Heart left ventricle (tissue), 16 donors: ENCODE data around the gene MAP1LC3A. TPM values are rescaled to one million over a fixed set of nuclear protein-coding genes. Genes with fewer than 3 reads are reported as not detected.
"Not testable (repeated sequence)": the region's sequence is repeated elsewhere in the genome, so short reads cannot be mapped to it uniquely, and the experiment has no call there.

Experiments used
- ATAC-seq, 4 donors: fragments of 200-7000 bp; cut with Tn5 transposase; one replicate each; pipeline ENCODE4 v1.9.1; 2020 to 2022; ENCODE audit warnings: moderate library complexity in 4 of 4, mild to moderate bottlenecking in 3 of 4, moderate number of reproducible peaks in 1 of 4
- DNase-seq, 5 donors: peaks; one replicate each; pipeline ENCODE4 v3.0.0-alpha.2; 2020
- H3K27ac ChIP-seq, 12 donors: fragments of 200-600 bp; sonication (generic) in 4 of 12; one replicate each; pipeline versions ENCODE4 v1.5.0 to v1.8.0; 2016 to 2022; ENCODE audit warnings: mild to moderate bottlenecking in 2 of 12
- H3K27me3 ChIP-seq, 9 donors: fragments of 200-600 bp; sonication (generic) in 2 of 9; one replicate each; pipeline versions ENCODE4 v1.5.1 to v1.8.0; 2016 to 2022; ENCODE audit warnings: mild to moderate bottlenecking in 3 of 9
- H3K36me3 ChIP-seq, 9 donors: fragments of 200-600 bp; sonication (generic) in 2 of 9; one replicate each; pipeline versions ENCODE4 v1.5.0 to v1.8.0; 2018 to 2022; ENCODE audit warnings: mild to moderate bottlenecking in 2 of 9
- H3K4me1 ChIP-seq, 12 donors: fragments of 200-600 bp; sonication (generic) in 4 of 12; one replicate each; pipeline versions ENCODE4 v1.5.0 to v1.8.0; 2016 to 2022; ENCODE audit warnings: mild to moderate bottlenecking in 3 of 12
- H3K4me3 ChIP-seq, 12 donors: fragments of 200-600 bp; sonication (generic) in 4 of 12; one replicate each; pipeline versions ENCODE4 v1.5.0 to v1.8.0; 2017 to 2022; ENCODE audit warnings: mild to moderate bottlenecking in 9 of 12, moderate library complexity in 4 of 12
- H3K9me3 ChIP-seq, 12 donors: fragments of 200-600 bp; sonication (generic) in 4 of 12; one replicate each; pipeline versions ENCODE4 v1.5.0 to v1.8.0; 2016 to 2022; ENCODE audit warnings: mild to moderate bottlenecking in 1 of 12
- POLR2A ChIP-seq, 2 donors: fragments of 450-650 bp; IDR thresholded peaks; one replicate each; pipeline ENCODE4 v1.6.1; 2017; ENCODE audit warnings: antibody characterized with exemption in 2 of 2, mild to moderate bottlenecking in 2 of 2, moderate library complexity in 2 of 2
- WGBS, 4 donors: extraction: QIAGEN DNeasy Blood & Tissue Kit in 2 of 4; methylation state at CpG; one replicate each; pipeline versions ENCODE4 v1.1.5 to v1.1.7; 2013 to 2018; 5-methylcytosine and 5-hydroxymethylcytosine counted together
- intact Hi-C, 10 donors: fragments of 100-400 bp; cut with DNase I; formaldehyde crosslinking; loops; one replicate each; pipeline versions ENCODE4 v1.11.1 to v1.14.2; 2022
- polyA plus RNA-seq, 2 donors: library from polyadenylated mRNA; stranded (reverse); fragments of 200-250 nt; gene quantifications; one replicate each; pipeline ENCODE4 v1.2.3, GENCODE V29; 2013
- total RNA-seq, 9 donors: library from RNA; depleted of rRNA in 2 of 9; stranded (reverse); fragments of >200 nt in 2 of 9; fragmentation: NEBNext Ultra II Directional in 3 of 9; extraction: Animal tissue kit (Norgen Biotek cat#: 25700) in 3 of 9; gene quantifications; one replicate each; pipeline versions ENCODE4 v1.1.0 to v1.2.4, GENCODE V29; 2016 to 2023
- TF ChIP-seq, protein P1 (sequence below), 12 donors: fragments of 200-600 bp; sonication (generic) in 4 of 12; IDR thresholded peaks; one replicate each; pipeline versions ENCODE4 v1.5.0 to v1.8.0; 2018 to 2022; ENCODE audit warnings: antibody characterized with exemption in 12 of 12, mild to moderate bottlenecking in 5 of 12
- donor health status: ischemic (EF 13 %, LVEDD 7.1; RV severe dilation, severe dysfunction).
- donor health status: healthy with polysubstance abuse.
- donor health status: DM: no; HTN: yes; CAD: no.
- donor health status: DM: no; HTN: no; CAD: no.
- donor health status: ischemic (EF 25% LVEDD 6.9; RV normal size, moderate dysfunction).
- donor health status: ischemic (EF 25% LVEDD 5.7; RV mildly dilated, moderate dysfunction).
- donor health status: healthy.
- donor health status: DM: yes; HTN: yes; CAD: no.
- donor health status: ischemic (EF 35%, LVEDD 5.7; RV mildly dilated, moderate dysfunction).
- donor health status: nonischemic (EF 11% LVEDD 7.7; RV severe dilation, severe dysfunction).
- donor health status: DM: yes; HTN: yes; CAD: no.
- donor health status: PGD.
- donor health status: ischemic (EF 29% LVEDD 5.4; RV normal size, mild dysfunction).
- donor health status: nonischemic (EF 23%, LVEDD 6.1; RV moderate dilation, normal function).

Gene MAP1LC3A
- total and polyA plus RNA-seq, 11 donors, result 42.8 to 212 (median 88.6) TPM

- Histone ChIP-seq H3K9me3 (no peaks in the 10 kb centered on the region), H3K4me3 (peak overlapping the region; percentile 56 to 95 (median 80)), H3K4me1 (peaks cover 0 to 49% (median 29%) of the 10 kb centered on the region in 12 donors), H3K36me3 (peaks cover 0 to 34% (median 18%) of the 10 kb centered on the region in 9 donors), H3K27me3 (no peaks in the 10 kb centered on the region), H3K27ac (peak overlapping the region; percentile 89 to 99 (median 95))
- TF ChIP-seq, protein P1, sequence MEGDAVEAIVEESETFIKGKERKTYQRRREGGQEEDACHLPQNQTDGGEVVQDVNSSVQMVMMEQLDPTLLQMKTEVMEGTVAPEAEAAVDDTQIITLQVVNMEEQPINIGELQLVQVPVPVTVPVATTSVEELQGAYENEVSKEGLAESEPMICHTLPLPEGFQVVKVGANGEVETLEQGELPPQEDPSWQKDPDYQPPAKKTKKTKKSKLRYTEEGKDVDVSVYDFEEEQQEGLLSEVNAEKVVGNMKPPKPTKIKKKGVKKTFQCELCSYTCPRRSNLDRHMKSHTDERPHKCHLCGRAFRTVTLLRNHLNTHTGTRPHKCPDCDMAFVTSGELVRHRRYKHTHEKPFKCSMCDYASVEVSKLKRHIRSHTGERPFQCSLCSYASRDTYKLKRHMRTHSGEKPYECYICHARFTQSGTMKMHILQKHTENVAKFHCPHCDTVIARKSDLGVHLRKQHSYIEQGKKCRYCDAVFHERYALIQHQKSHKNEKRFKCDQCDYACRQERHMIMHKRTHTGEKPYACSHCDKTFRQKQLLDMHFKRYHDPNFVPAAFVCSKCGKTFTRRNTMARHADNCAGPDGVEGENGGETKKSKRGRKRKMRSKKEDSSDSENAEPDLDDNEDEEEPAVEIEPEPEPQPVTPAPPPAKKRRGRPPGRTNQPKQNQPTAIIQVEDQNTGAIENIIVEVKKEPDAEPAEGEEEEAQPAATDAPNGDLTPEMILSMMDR (IDR thresholded peaks at IDR 0.05), result no peak
- TF ChIP-seq POLR2A (IDR thresholded peaks at IDR 0.05), result no peak
- intact Hi-C loops, result loop anchor here in 4 of 10 donors (2.0 to 10.0 kb wide), 4 partner anchors 201 to 213 kb away; partner anchors contain the start of gene AHCY (in 1 of the 4)
- DNase-seq, result peak in 2 of 5 donors; percentile 27 to 39
- ATAC-seq, result peak; percentile 28 to 54 (median 50)
- 3 to 16% (median 10%) methylated on average over 32 to 36 of the region's 36 CpGs for WGBS, 4 donors
These were observed 42.9 kb upstream of the MAP1LC3A start for GRCh38 chr20:34515484-34516246.

- WGBS, 4 donors, result 0% methylated on average over 29 to 59 of the region's 59 CpGs
- Histone ChIP-seq H3K36me3 (peaks cover 0 to 34% (median 10%) of the 10 kb centered on the region in 9 donors), H3K9me3 (no peaks in the 10 kb centered on the region), H3K27ac (peak within 1 kb of the TSS; percentile 89 to 99 (median 95)), H3K4me3 (peak within 1 kb of the TSS; percentile 56 to 95 (median 80)), H3K27me3 (no peaks in the 10 kb centered on the region), H3K4me1 (peaks cover 0 to 49% (median 31%) of the 10 kb centered on the region in 12 donors)
- DNase-seq, result peak; percentile 97 to 98 (median 98)
- ATAC-seq, result peak; percentile 96 to 98 (median 97)
- TF ChIP-seq, protein P1 (IDR thresholded peaks at IDR 0.05), result no peak
- peak in 1 of 2 donors; percentile 86 for TF ChIP-seq POLR2A (IDR thresholded peaks at IDR 0.05)
- intact Hi-C loops, result loop anchor here in 4 of 10 donors (2.0 to 10.0 kb wide), 4 partner anchors 202 to 214 kb away; partner anchors contain the start of gene AHCY (in 1 of the 4)
These were observed 42.0 kb upstream of the MAP1LC3A start, which contains the start of gene DYNLRB1 for GRCh38 chr20:34516247-34517113. Gene DYNLRB1, plus strand, starts transcription at chr20:34516422. Its CDS starts 37 bp downstream, at chr20:34516459.

- Histone ChIP-seq H3K4me1 (peaks cover 0 to 52% (median 31%) of the 10 kb centered on the region in 12 donors), H3K4me3 (peak overlapping the region; percentile 56 to 95 (median 80)), H3K27me3 (no peaks in the 10 kb centered on the region), H3K27ac (peak overlapping the region in 11 of 12 donors; percentile 91 to 99 (median 95)), H3K36me3 (peaks cover 0 to 30% (median 8%) of the 10 kb centered on the region in 9 donors), H3K9me3 (no peaks in the 10 kb centered on the region)
- ATAC-seq, result no peak
- TF ChIP-seq, protein P1 (IDR thresholded peaks at IDR 0.05), result no peak
- no peak for TF ChIP-seq POLR2A (IDR thresholded peaks at IDR 0.05)
- intact Hi-C loops, result loop anchor here in 4 of 10 donors (2.0 to 10.0 kb wide), 4 partner anchors 202 to 214 kb away; partner anchors contain the start of gene AHCY (in 1 of the 4)
- 1 to 2% (median 2%) methylated on average over 3 of the region's 3 CpGs for WGBS, 4 donors
- DNase-seq, result no peak
These were observed 41.4 kb upstream of the MAP1LC3A start for GRCh38 chr20:34517114-34517505.

DNA sequence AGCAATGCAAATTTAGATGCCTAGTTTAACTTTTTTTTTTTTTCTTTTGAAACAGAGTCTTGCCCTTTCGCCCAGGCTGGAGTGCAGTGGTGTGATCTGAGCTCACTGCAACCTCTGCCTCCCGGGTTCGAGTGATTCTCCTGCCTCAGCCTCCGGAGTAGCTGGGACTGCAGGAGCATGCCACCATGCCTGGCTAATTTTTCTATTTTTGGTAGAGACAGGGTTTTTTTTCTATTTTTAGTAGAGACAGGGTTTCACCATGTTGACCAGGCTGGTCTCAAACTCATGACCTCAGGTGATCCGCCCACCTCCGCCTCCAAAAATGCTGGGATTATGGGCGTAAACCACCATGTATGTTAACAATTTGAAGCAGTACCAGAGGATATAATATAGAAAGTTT is 39.7 kb upstream of the MAP1LC3A start:
- intact Hi-C loops, result loop anchor here in 2 of 10 donors (5.0 to 10.0 kb wide), 2 partner anchors 204 to 207 kb away; no protein-coding TSS in a partner anchor

DNA sequence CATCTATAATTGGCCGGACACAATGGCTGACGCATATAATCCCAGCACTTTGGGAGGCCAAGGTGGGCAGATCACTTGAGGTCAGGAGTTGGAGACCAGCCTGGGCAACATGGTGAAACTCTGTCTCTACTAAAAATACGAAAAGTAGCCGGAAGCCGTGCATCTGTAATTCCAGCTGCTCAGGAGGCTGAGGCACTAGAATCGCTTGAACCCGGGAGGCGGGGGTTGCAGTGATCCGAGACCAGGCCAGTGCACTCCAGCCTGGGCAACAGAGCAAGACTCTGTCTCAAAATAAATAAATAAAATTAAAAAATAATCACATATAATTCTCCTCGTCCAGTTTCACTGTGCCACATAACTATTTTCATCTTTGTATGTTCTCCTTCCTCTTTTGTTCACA is 38.7 kb upstream of the MAP1LC3A start:
- H3K9me3 ChIP-seq, H3K4me3 ChIP-seq, DNase-seq, H3K27me3 ChIP-seq, ATAC-seq, H3K27ac ChIP-seq: not testable (repeated sequence)
- H3K4me1 ChIP-seq, result peaks cover 4 to 66% (median 45%) of the 10 kb centered on the region in 12 donors
- 86 to 92% (median 88%) methylated on average over 10 of the region's 10 CpGs for WGBS, 4 donors
- H3K36me3 ChIP-seq, result peaks cover 0 to 43% (median 15%) of the 10 kb centered on the region in 9 donors
- intact Hi-C loops, result loop anchor here in 7 of 10 donors (5.0 to 10.0 kb wide), 4 partner anchors 45 to 325 kb away; no protein-coding TSS in a partner anchor

More for the DNA sequence above, 39.7 kb upstream of the MAP1LC3A start:
- not testable (repeated sequence) for H3K27ac ChIP-seq, H3K9me3 ChIP-seq, H3K27me3 ChIP-seq, ATAC-seq, H3K4me3 ChIP-seq, DNase-seq
- Histone ChIP-seq H3K4me1 (peaks cover 2 to 64% (median 45%) of the 10 kb centered on the region in 12 donors), H3K36me3 (peaks cover 0 to 39% (median 8%) of the 10 kb centered on the region in 9 donors)
- whole genome bisulfite sequencing, 4 donors, result 88 to 92% (median 92%) methylated on average over 7 of the region's 7 CpGs
